NT2/D1 (cell line): Measurements from ENCODE around the gene FRMD8.

Experiments
- DNase-seq: peaks from one replicate; pipeline ENCODE4 v3.0.0-alpha.2; 2011; ENCODE audit warnings: low read depth, low spot score
- H3K27me3 ChIP-seq: 2 replicates; pipeline ENCODE4 v1.6.0; 2011; ENCODE audit warnings: mild to moderate bottlenecking; ENCODE audit not compliant: insufficient read length, insufficient read depth
- H3K36me3 ChIP-seq: 2 replicates; pipeline ENCODE4 v1.6.1; 2011; ENCODE audit warnings: mild to moderate bottlenecking, low read length, mixed read lengths; ENCODE audit not compliant: insufficient read depth, insufficient read length
- H3K4me1 ChIP-seq: 2 replicates; pipeline ENCODE4 v1.5.1; 2011; ENCODE audit not compliant: insufficient read depth, insufficient read length
- H3K4me3 ChIP-seq: 2 replicates; pipeline ENCODE4 v1.5.1; 2011; ENCODE audit warnings: low read depth; ENCODE audit not compliant: insufficient read length
- H3K9ac ChIP-seq: 2 replicates; pipeline ENCODE4 v1.6.0; 2011; ENCODE audit warnings: low read depth; ENCODE audit not compliant: insufficient read length
- H3K9me3 ChIP-seq: 2 replicates; pipeline ENCODE4 v1.5.1; 2011; ENCODE audit warnings: mild to moderate bottlenecking, low read length; ENCODE audit not compliant: insufficient read depth
- SUZ12 ChIP-seq: IDR thresholded peaks from 2 replicates; pipeline ENCODE4 v1.6.1; 2011; ENCODE audit not compliant: insufficient read length, insufficient read depth; ENCODE audit errors: extremely low read depth
- YY1 ChIP-seq: IDR thresholded peaks from 2 replicates; pipeline ENCODE4 v1.6.1; 2011; ENCODE audit not compliant: insufficient read length, insufficient read depth
- ZNF274 ChIP-seq: IDR thresholded peaks from 2 replicates; pipeline ENCODE4 v1.6.1; 2011; ENCODE audit warnings: mild to moderate bottlenecking, low read depth, low read length

FRMD8 gene

DNA sequence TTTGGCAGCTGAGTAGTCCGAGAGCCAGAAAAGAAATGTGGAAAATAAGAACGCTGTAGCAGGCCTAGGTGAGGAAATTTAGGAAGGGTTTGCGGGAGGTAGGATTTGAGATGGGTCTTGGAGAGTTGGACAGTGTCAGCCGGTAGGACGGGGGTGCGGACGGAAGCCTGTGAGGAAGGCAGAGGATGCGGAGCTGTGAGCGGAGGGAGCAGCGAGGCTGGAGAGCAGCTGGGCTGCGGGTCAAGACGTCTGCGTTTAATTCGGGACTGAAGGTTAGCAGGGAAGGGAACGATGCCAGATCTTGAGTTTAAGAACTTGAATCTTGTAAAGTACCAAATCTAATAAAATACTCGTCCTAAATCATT, 32.6 kb upstream of the FRMD8 start:
- Histone ChIP-seq H3K27me3 (peaks cover 24% of the 10 kb centered on the region), H3K9me3 (no peaks in the 10 kb centered on the region), H3K4me3 (peak overlapping the region; percentile 29)

GRCh38 chr11:65354265-65355012, 32.0 kb upstream of the FRMD8 start, which contains the start of gene TIGD3:
TSS of gene TIGD3 (plus strand) at chr11:65354751. CDS start at chr11:65355809, 1,058 bp downstream.
- no peak for TF ChIP-seq SUZ12
- TF ChIP-seq YY1: no peak
- no peak for TF ChIP-seq ZNF274
- Histone ChIP-seq H3K4me1 (peaks cover 18% of the 10 kb centered on the region), H3K9ac (peak within 1 kb of the TSS; percentile 52), H3K27me3 (peaks cover 24% of the 10 kb centered on the region), H3K4me3 (peak within 1 kb of the TSS; percentile 55), H3K36me3 (peaks cover 38% of the 10 kb centered on the region), H3K9me3 (no peaks in the 10 kb centered on the region)
- DNase-seq: peak; percentile 93

More for the DNA sequence above, 32.6 kb upstream of the FRMD8 start:
- Histone ChIP-seq H3K9ac (peak overlapping the region; percentile 0), H3K4me1 (peaks cover 18% of the 10 kb centered on the region), H3K36me3 (peaks cover 43% of the 10 kb centered on the region)
- TF ChIP-seq SUZ12: no peak
- TF ChIP-seq ZNF274: no peak
- TF ChIP-seq YY1: no peak
- no peak for DNase-seq

DNA sequence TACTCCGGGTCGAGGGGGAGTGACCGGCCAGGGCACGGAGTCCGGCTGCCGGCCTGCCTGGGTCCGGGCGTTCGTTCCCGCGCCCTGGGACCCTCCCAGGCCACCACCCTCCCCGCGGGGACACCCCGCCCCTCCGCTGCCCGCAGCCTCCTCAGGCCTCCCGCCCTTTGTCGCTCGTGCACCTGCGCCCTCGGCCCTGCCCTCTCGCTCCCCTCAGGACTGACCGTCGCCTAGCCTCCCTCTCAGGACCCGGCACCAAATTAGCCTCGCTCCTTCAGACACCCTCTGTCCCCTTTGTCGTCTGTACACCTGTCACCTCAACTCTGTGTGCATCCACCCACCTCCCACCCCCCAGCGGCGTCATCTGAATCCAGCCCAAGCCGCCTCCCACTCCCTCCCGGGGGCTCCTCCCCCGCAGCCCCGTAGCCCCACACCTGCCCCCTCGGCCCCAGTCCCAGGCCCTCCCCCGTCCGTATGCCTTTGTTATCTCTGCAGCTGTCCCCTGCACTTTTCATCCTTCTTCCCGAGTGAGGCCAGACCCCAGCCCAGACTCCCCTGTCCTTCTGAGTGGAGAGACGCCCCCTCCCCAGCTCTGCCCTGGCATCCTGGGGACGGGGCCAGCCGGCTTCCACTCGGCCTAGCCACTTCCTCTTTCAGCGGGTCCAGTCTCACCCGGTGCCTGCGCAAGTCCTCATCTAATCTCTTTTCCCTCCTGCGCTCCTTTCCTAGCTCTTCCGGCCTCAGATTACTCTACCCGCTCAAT, 31.2 kb upstream of the FRMD8 start:
- Histone ChIP-seq H3K4me1 (peaks cover 18% of the 10 kb centered on the region), H3K4me3 (peak overlapping the region; percentile 55), H3K36me3 (peaks cover 32% of the 10 kb centered on the region), H3K9ac (peak overlapping the region; percentile 52), H3K9me3 (no peaks in the 10 kb centered on the region), H3K27me3 (peaks cover 24% of the 10 kb centered on the region)
- TF ChIP-seq SUZ12 (no peak), ZNF274 (no peak), YY1 (no peak)
- DNase-seq: no peak

DNA sequence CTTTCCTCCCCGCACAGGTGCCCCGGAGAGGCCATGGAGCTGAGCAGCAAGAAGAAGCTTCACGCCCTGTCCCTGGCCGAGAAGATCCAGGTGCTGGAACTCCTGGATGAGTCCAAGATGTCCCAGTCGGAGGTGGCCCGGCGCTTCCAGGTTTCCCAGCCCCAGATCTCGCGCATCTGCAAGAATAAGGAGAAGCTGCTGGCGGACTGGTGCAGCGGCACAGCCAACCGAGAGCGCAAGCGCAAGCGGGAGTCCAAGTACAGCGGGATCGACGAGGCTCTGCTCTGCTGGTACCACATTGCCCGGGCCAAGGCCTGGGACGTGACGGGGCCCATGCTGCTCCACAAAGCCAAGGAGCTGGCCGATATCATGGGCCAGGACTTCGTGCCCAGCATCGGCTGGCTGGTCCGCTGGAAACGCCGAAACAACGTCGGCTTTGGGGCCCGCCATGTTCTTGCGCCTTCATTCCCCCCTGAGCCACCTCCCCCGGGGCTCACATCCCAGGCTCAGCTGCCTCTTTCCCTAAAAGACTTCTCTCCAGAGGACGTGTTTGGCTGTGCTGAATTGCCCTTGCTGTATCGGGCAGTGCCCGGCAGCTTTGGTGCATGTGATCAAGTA, 30.6 kb upstream of the FRMD8 start:
- H3K36me3 ChIP-seq: peaks cover 25% of the 10 kb centered on the region
- TF ChIP-seq YY1 (no peak), SUZ12 (no peak), ZNF274 (no peak)
- H3K4me3 ChIP-seq: no peak overlapping the region
- peaks cover 18% of the 10 kb centered on the region for H3K4me1 ChIP-seq
- DNase-seq: no peak
- peak overlapping the region; percentile 37 for H3K9ac ChIP-seq
- H3K9me3 ChIP-seq: no peaks in the 10 kb centered on the region
- H3K27me3 ChIP-seq: peaks cover 24% of the 10 kb centered on the region

- peaks cover 20% of the 10 kb centered on the region for H3K36me3 ChIP-seq
- peaks cover 18% of the 10 kb centered on the region for H3K4me1 ChIP-seq
- no peaks in the 10 kb centered on the region for H3K9me3 ChIP-seq
- DNase-seq: no peak
- TF ChIP-seq ZNF274: no peak
- TF ChIP-seq YY1: no peak
- no peak for TF ChIP-seq SUZ12
- H3K27me3 ChIP-seq: peaks cover 24% of the 10 kb centered on the region
- H3K4me3 ChIP-seq: no peak overlapping the region
- peak overlapping the region; percentile 37 for H3K9ac ChIP-seq
These were observed 30.0 kb upstream of the FRMD8 start for GRCh38 chr11:65356394-65356972.

DNA sequence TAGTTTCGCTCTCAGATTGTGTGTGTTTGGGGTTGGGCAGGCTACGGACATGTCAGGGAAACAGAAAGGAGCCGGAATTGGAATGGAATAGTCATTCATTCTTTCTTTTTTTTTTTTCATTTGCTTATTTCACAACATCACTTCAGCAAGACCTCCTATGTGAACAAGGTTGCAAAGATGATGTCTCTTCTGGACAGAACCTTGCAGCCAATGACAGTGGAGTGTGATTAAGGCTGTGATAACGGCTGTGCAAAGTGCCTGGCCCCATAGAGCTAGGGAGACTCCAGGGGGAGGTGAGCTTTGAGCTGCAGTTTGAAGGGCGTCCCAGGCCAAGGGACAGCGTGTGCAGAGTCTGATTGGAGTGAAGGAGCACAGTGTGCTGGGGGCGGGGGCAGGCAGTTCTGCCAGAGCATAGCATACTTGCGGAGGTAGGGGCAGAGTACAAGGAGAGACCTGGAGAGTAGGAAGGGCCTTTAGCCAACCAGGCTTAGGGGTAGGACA, 28.5 kb upstream of the FRMD8 start:
- Histone ChIP-seq H3K27me3 (peaks cover 24% of the 10 kb centered on the region), H3K4me1 (peaks cover 11% of the 10 kb centered on the region), H3K9ac (no peak overlapping the region), H3K4me3 (no peak overlapping the region), H3K36me3 (peaks cover 6% of the 10 kb centered on the region), H3K9me3 (no peaks in the 10 kb centered on the region)
- TF ChIP-seq YY1: no peak
- TF ChIP-seq SUZ12: no peak
- TF ChIP-seq ZNF274: no peak
- no peak for DNase-seq
